HG02840 (cell line): ENCODE measurements around the gene NUB1.

Experiments used
- ATAC-seq: cut with Tn5 transposase; IDR thresholded peaks from one replicate; pipeline ENCODE4 v1.9.1; 2021; ENCODE audit warnings: mild to moderate bottlenecking, moderate library complexity, moderate number of reproducible peaks; ENCODE audit not compliant: unreplicated experiment, low FRiP score

NUB1 gene

DNA sequence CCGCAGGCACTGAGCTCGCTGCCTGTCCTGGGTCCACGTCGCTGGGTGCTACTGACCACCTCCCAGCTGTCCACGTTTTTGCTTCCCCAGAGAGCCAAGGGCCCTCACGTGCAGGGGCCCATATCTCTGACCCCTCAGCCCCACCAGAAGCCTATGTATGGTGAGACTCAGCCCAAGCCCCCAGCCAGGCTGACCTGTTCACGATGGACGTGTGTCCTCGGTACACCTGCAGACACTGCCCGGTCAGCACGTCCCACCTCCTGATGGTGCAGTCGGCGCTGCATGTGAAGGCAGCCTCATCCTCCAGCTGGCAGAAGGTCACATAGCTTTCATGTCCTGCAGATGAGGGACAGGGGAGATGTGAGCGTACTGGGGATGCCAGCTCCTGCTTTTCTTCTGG lies 58.3 kb downstream of the NUB1 start:
- ATAC-seq, result no peak

DNA sequence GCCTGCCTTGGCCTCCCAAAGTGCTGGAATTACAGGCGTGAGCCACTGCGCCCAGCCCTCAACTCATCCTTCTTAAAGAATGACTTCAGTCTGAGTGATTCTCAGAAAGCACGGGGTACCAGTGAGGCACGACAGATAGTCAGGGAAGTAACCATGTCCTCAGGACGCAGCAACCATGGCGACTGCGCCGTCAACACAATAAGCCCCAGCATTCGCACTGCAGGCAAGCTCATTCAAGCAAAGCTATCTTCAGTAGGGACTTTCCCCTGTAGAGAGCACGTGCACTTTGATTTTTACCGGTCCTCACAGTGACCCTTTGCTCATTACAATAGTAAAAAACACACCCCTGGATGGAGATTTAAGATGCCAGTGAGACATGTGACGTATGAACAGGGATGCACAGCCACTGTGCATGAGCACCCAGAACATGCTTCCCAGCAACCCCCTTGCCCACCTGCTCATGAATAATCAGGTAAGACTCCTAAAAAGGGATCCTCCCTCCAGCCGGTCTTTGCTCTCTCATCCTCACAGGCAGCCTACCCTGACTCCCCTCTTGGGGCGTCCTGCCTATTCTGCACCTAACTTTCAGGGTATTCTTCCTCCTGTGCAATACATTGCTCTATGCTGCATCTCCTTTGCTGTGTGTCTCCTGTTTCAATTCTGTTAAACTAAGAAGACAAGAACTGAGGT lies 59.2 kb downstream of the NUB1 start:
- ATAC-seq, result no peak

DNA sequence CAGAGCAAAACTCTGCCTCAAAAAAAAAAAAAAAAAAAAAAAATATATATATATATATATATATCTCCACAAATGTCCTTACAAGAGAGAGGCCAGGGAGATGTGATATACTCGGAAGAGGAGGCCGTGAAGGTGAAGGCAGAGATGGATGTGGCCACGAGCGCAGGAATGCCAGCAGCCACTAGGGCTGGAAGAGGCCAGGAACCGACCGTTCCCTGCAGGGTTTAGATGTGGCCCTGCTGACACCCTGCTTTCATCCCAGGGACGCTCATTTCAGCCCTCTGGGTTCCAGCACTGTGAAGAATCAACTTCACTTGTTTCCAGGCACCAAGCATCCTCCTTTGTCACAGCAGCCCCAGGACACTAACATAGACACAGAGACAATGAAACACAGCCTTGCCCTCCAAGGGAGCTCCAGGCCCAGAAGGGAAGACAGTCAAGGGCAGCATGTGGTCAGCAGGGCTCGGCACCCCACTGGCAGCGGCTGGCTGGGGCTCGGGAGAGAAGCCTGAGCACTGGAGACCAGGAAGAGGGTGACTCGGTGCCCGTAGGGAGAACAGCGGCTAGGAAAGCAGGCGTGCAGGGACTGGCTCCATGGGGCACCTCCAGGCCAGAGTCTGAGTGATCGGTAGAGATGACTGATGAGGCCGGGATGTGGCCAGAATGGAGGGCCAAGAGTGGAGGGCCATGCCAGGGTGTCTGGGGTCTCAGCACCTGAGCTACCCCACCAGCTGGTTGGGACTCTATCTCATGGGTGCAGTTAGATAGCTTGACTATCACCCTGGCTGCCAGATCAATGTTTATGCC lies 60.6 kb downstream of the NUB1 start:
- no peak for ATAC-seq

DNA sequence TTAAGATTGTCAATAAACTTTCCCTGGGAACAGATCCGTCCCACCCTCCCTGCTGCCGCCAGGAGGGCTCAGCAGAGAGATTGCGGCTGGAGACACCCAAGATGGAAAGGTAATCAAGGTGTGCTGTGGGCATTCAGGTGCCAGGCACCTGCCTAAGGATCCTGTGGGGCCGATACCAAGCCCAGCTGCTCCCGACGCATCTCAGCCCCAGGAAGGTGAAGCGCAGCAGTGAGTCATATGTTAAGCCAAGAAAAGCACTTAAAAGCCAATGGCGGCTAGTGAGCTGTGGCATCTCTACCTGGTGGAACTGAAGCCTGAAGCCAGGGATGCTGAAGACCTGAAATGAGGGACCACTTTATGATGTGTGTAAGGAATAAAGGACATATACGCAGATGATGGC lies 62.2 kb downstream of the NUB1 start:
- no peak for ATAC-seq

DNA sequence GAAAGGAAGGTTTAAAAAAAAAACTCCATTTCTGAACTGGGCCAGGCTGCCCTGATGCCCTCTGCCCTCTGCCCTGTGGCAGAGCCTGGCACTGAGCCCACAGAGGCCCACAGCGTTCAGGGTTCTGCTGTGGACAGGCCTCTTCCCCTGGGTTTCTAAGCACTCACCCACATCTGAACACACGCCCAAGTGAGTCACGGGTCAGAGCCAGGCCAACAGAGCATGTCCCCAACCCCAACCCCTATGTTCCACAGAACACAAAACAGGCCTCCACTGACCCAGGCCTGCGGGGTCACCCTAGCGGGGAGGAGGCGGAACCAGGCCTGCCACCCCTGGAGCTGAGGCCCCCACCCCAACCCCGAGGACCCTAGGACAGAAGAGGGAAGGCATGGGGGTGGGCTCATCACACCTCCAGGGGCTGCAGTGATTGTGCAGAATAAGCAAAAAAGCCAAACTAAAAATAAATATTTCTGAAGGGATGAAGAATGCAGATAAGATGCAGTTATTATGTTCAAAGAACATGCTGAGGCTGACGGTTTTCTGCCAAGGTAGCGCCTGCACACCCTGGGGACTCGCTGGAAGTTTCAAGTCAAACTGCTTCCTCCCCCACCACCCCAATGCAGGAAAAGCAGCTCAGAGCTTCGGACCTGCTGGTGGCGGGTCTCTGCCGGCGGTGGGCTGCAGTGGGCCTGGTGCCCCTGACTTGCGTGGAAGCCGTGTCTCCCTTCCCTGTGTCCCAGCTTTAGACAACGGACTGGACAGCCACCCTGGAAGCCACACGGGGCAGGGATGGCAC lies 62.8 kb downstream of the NUB1 start:
- ATAC-seq, result no peak

DNA sequence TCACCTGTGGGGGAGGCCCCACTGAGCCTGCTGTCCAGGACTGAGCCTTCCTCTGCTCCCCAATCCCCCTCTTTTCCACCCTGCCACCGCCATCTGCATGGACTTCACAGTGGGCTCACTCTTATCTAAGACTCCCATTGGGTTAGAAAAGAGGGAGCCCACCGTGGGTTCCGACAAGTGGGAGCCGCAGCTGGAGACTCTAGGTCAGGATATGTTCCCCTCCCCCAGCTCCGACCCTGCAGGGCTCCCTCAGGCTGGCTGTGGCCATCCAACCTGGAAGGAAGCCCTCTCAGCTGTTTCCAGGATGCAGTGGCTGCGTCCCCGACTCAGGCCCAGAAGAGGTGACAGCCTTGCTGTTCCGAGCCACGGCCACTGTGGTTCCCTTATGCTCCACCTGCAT lies 63.4 kb downstream of the NUB1 start:
- ATAC-seq, result no peak

DNA sequence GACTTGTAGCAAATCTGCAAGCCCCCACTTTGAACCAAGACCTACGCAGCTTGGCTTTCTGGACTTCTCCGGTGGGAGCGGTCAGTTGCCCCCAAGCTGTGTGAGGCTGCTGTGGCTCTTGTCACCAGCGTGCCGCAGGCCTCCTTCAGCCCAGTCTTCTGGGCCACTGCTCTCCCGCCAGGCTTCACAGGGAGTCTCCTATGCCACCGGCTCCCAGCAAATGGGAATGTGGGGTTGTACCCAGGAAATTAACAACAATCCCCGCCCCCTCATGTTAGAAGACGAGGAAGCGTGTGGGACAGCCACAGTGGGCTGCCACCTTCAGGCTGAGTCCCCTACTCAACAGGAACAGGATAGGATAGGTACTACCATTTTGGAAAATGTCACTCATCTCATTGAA lies 64.0 kb downstream of the NUB1 start:
- no peak for ATAC-seq

DNA sequence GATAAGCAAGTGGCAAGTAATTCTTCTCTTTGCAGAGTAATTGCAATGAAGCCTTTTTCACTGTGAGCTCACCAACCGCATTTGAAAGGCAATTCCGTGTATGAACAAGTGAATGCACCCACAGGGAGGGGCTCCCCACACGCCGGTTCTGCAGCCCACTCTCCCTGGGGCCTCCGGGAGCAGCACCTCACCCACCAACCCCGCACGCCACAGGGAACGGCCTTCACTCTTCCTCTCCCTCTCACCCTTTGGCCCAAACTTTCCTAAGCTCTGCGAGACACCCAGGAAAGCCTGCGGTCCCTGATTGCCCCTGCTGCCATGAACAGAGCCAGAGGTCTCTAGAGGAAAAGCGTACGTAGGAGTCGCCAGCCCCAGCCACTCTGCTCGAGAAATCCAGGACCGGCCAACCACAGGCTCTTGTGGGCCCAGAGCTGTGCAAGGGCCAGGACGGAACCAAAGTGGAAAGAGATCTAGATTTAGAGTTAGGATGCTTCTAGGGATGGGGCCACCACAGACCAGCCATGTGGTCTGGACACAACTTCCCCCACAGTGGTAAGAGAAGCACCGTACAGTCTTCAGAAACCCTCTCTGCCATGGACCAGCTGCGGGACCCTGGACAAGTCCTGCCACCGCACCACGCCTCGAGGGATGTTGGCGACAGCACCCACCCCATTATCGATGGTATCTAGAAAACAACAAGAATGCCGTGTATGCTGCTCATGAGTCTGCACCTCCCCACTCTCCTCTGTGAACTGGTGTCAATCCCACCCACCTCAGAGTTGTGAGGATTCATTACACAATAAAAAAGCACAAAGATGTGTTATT lies 64.7 kb downstream of the NUB1 start:
- ATAC-seq, result no peak

DNA sequence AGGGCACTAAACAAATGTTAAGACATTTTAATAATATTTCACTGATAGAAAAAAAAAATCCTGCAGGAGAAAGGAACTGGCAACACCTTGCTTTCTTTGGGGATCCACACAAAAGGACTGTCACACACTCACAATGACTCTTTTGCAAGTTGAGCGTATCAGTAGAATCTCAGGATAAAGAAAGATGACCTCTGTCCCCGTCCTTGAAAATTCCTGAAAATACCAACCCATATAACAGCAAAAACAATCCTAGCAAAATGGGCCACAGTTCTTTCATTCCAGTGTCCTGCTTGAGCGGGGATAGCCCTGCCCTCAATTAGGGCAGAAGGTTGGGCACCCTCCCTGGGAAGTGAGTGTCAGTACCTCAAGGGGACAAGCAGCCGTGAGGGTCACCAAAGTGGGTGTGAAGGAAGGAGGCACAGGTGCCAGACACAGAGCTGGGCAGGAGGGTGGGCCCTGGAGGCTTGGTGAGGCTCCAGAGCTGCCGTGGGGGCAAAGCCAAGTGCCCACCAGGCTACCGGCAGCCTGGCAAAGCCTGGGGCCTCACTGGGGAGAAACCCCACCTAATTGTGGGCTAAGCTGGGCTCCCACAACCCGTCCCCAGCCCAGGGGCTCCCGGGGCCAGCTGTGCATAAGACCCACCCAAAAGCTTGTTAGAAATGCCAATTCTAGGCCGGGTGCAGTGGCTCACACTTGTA lies 65.4 kb downstream of the NUB1 start:
- no peak for ATAC-seq

DNA sequence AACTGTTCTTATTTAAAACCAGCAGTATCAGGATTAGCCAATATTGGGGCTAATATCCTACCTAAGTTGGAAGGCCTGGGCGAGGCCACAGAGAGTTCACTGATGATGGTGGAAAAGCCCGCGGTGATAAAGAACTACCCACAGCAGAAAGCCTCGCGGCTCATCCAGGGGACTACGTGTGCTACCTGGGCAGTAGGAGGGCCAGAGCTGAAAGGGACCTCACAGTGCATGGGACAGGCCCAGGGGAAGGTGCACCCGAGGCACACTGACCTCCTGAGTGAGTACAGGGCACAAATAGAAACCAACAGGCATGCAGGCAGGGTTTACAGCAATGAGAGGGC lies 66.9 kb downstream of the NUB1 start:
- ATAC-seq, result no peak

DNA sequence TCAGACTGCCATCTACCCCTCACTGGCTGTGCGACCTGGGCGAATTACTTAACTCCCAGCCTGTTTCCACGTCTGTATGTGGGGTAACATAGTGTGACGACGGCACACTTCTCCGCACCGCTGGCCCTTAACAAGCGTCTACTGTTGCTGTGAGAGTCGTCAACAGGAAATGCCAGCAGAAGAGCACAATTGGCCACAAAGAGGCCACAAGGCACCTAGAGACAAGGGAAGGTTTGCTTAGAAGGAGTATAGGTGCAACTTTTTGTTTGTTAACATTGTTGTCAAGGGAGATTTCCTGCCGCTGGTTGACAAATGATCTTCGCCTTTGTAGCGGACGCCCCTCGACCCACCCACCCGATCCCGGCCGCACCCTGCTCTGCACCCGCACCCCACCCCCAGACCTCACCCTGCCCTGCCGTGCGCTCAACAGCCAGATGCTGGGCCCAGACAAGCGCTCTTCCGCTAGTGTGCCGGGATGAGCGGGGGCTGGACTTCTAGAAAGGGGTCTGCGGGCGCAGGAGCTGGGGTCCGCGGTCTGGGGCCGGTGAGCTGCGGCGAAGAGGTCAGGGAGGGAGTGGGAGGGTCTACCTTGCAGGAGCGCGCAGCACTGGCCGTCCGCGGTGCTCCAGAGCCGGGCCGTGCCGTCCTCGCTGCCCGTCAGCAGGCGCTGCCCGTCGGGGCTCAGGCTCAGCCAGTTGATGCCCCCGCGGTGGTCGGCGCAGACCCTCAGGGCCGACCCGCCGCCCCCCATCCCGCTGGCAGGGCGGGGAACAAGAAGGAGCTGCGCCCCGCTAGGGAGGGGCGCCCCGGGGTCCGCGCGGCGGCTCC lies 67.4 kb downstream of the NUB1 start:
- ATAC-seq, result no peak

DNA sequence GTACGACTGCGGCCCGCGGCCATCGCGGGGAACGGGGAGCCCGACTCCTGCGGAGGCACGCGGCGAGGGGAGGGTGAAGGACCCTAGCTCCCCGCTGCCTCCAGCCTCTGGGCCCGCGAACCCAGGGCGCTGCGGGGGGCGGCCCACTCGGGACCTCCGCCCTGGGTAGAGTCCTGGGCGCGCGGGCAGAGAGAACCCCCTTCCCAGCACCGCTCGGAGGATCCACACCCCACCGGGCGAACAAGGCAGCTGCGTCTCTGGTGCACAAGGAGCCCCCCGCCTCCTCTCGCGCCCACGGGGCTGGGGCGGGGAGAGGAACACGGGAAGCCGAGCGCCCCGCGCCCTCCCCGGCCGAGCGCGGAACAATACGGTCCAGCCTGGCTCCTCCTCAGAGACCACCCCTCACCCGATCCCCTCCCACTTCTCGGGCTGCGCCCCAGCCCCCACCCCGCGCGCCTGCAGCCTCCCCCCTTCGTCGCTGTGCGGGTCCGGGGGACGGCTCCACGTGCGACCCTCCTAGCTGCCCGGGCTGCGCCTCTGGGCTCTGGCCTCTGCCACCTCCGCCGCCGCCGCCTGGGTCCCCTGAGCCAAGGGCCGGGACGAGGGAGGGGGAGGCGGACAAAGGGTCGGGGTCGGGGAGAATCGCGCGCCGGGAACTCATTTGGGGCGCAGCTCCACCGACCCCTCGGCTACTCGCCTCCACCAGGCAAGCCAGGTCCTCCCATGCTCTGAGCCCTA lies 68.2 kb downstream of the NUB1 start, which contains the start of gene WDR86:
WDR86 (minus strand) TSS at position 372 of the 738 bp plus-strand sequence. CDS start 449 bp downstream, outside the sequence.
- ATAC-seq, result no peak

DNA sequence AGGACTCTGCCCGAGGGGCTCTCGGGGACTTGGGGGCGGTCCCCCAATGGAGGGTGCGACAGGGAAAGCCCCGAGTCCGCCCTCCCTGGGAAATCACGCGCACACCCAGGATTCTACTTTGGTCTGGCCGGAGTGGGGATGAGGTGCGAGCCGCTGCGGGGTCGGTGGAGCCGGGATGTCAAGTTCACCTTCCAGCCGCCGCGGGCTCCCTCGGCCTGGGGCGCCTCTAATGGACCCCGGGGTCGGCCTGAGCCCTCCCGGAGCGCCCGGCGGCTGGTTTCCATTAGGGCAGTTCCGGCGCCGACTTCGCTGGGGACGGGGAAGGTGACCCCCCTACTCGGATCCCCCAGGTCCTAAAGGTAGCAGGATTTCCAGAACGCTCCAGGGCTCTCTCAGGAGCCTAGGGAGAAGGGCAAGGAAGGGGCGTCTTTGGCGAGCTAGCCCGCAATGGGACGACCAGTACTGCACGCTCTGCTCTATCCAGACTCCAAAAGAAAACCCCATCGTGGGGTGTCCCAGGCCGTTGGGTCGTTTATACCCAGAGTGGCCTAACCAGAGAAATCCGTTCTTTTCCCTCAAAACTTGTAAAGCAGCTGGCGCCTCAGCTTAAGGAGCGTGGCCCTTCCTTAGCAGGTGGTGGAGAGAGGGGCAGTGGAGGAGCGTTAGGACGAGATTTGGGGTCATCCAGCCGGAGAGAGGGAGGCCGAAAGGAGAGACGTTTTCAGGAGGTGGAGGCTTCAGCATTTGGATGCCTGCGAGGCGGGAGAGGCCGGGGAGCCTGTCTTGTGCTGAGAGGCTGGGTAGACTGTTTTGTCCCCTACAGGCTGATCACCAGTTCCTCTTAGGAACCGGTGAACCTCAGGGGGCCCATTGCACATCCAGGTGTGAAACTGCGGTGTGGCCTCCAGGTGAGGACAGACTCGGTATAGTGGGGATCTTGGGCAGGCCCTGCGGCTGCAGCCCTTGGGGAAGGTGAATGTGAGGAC lies 69.1 kb downstream of the NUB1 start:
- ATAC-seq, result no peak

DNA sequence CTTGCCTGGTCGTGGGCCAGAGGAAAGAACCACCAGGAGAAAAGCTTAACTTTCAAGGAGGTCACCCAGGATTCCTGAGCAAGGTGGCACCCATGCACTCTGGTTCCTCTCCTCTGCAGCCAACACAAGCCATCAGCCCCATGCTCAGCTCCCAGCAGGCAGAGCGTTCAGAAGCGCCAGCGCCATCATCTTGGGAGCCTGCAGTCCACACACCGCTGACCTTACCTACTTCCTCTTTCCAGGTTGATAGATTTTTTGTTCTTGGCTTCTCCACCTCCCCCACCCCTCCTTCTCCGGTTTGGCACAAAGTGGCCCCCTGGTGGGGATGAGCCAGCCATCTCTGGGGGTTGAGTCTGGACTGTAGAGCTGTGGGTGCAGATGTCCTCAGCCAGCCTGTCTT lies 69.9 kb downstream of the NUB1 start:
- ATAC-seq, result no peak

DNA sequence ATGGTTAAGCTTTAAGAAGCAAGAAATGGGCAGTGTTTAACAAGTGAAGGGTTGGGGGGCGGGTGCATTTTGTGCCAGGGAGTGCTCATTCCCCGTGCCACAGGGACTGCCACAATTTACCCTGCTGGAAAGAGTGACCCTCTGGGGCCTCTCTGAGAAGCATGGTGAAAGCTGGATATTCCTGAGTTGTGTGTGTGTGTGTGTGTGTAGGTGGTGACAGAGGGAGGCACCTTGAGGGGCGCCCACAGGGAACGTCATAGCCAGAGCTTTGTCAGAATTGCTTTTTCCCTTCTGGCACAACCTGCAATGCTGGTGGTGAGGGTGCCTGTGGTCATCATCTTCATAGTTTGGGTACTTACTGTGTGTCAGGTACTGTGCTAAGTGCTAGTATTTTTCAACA lies 70.7 kb downstream of the NUB1 start:
- ATAC-seq, result no peak

DNA sequence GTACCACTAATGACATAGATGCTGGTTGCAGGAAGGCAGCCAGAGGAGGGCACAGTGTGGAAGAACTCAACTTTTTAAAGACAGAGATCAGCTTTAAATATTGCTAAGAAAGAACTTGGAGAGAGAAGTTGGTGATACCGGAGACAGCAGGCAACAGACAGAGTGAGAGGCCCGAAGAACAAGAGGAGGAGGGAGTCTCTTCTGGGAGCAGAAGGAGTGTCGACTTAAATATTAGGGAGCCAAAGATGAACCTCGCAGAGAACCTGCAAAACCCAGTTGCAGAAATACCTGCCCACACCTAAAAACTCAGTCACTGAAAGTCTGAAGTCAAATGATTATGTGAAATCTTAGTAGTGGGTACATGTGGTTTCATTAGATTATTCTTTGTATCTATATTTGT lies 71.6 kb downstream of the NUB1 start:
- no peak for ATAC-seq
